ENCODE measurements around the gene TRPC3.

Gene TRPC3

DNA sequence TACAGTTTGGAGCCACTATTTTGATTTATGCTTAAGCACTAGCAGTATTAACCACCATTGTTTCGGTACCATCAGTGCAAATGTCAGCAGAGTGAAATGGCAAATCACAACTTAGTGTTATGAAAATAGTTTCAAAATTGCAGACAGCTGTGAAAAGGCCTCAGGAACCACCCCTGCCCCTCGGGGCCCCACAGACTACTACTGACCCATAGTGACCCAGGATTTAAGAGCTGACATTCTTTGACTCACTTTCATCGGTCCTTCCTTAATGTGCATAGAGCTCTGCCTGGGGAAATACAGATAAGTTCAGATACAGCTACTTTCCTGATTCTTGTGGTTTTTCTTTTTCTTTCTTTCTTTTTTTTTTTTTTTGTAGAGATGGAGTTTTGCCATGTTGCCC is 78.3 kb downstream of the TRPC3 start:
- no peak for DNase-seq (ENCODE audit: low spot score)

DNA sequence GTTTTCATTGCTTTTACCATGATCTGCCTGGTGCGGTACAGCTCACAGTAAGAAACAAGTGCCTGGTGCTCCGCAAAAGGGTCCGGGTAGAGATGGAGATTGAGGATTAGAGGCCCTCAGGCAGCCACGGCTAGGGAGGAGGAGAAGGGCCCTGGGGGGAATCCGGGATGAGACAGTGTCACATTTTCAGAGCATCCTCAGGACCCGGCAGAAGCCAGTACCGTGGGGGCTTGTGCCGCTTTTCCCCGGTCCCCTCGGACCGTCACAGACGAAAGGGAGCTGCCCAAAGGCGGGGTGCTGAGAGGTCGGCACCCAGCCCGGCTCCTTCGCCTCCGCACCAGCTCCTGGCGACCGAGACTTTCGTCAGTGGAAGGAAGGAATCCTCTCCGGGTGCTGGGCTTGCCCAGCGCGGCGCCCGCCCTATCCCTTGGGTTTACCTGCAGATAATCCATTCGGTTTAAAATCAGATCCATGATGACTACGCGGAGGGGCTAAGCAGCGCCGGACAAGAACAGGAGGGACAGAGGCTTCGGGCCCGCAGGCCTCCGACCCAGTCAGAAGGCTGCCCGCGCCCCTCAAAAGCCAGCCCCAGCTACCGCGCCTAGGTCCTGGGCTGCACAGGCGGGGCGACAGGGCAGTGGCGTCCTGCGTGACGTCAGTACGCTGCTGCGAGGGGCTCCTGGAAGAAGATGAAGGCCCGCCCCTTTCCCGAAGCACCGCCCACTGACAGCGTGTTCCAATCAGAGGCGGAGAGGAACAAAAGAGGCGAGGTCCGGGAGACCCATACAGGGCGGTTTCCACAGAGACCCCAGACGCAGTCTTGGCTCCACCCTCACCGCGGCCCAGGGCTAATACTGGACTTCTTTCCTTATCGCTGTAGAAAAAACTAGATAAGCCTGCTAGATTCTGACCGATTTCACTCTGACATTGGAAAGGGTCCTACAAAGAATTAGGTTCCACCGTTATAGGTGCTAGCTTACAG is 81.7 kb downstream of the TRPC3 start, which contains the start of gene BBS7:
Gene BBS7 (minus strand): TSS at position 634 of the 982 bp plus-strand sequence. CDS start 161 bp downstream, at position 473.
- DNase-seq (ENCODE audit: low spot score), result peak; percentile 100

GRCh38 chr4:121863799-121864198 is 88.1 kb downstream of the TRPC3 start:
- no peak for DNase-seq (ENCODE audit: low spot score)

- DNase-seq (ENCODE audit: low spot score), result no peak
These were observed 90.4 kb downstream of the TRPC3 start for GRCh38 chr4:121861426-121861825.

DNA sequence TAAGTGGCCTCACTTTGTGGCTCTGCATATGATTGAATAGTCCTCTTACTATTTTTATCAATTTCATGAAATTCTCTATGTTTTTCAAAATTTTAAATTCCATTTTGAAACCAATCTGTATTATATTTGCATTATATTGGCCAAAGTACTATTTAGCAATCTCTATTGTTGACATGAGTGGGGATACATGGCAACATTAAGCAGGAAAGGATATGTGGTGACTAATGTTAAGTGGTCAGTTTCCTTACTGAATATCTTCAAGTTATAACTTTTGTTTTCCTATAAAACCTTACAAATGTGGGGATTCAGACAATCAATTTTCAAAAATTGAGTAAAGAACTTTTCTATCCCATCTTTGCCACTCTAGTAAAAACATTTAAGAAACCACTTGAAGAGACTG is 91.7 kb downstream of the TRPC3 start:
- DNase-seq (ENCODE audit: low spot score), result no peak

DNA sequence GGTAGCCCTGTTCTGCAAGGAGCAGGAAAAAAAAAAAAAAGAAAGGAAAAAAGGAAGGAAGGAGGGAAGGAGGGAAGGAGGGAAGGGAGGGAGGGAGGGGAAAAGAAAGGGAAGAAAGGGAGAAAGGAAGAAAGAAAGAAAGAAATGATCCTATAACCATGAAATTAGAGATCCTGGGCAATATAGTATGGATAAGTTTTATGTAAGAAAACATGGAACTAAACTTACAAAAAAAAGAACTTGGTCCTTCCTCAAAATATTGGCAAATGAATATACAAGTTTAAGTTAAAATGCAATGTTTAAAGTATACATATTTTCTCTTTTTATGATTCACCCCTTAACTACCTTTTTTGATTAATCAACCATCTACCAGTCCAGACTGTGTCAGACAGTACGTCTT is 100.5 kb downstream of the TRPC3 start:
- DNase-seq (ENCODE audit: low spot score), result no peak

GRCh38 chr4:121846662-121847061 is 105.2 kb downstream of the TRPC3 start:
- no peak for DNase-seq (ENCODE audit: low spot score)

DNA sequence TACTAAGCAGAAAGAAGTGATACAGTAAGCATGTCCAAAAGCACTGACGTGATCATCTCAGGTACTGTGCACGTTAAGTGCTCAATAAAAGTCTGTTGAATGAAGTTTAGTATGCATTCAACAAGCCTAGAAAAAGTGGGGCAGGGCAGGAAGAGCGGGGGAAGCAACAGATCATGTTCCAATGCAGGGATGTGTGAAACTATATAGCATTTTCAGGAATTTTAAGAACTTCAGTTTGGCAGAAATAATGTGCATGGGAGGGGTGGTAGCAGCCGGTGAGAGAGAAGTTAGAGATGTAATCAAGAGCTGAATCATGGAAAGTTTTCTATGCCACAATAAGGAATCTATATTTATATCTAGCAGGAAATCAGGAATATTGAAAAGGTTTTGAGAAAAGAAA is 109.0 kb downstream of the TRPC3 start:
- no peak for DNase-seq (ENCODE audit: low spot score)

- DNase-seq (ENCODE audit: low spot score), result no peak
These were observed 113.7 kb downstream of the TRPC3 start for GRCh38 chr4:121838136-121838535.

DNA sequence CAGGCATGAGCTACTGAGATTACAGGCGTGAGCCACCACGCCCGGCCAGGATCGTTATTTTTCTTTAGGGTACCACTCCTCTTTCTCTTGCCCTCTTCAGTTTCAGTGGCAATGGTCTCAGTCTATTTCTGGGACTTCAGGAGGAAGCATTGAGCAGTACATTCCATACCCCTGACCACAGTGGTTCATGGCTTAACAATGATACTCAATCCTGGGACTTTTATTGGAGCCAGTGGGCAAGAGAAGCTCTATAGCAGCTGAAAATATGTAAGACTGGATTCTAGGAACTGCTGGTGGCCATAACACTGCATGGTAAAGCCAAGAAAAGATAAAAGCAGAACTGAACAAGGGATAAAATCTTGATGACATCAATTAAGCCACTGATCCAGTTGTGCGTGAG is 122.3 kb downstream of the TRPC3 start:
- DNase-seq (ENCODE audit: low spot score), result no peak
